ENCODE data around the gene ZNF580. TPM values are rescaled to one million over a fixed set of nuclear protein-coding genes. Genes with fewer than 3 reads are reported as not detected.
A peak's percentile ranks its signal among the peaks of the same experiment; 100 is the strongest.

ZNF580 gene
- total and polyA plus RNA-seq, 9 of the 15 experiments (the other 6 are each of a cell fraction or from before 2014, with no cell fraction given), result 2.3 to 47.4 (median 6.0) TPM

DNA sequence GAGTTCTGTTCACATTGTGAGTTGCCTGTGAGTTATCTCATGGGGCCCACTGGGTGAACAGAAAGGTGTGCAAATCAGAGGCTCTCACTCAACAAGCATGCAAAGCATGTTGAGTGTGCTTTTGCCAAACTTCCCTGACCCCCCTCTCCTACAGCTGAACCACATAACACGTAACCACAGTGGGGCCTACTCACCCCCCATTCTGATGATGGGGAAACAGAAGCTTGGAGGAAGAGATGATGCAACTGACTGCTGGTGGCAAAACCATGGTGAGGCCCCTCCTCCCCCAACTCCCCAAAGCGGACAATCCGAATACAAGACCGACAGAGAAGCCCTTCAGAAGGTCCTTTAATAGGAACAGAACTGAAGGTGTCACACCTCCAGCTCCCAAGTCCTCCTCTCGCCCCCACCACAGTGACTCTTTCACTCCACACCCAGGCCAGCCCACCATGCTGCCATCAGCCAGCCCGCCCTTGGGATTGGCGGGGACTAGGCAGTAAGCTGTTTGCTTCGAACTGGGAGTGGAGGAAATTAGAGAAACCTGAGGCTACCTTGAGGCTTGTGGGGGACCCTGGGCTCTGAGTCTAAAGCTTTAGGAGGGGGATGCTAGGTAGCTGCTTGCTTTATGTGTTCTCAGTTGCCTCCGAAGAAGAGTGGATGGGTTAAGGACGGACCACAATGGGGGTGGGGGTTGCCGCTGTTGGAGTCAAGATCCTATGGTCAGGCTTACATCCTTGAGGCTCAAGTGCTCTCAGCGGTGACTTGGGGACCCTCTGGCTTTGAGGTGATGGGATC, 20.2 kb upstream of the ZNF580 start:
- CTCF ChIA-PET (ENCODE audit: low intra/inter-chr PET ratio), result no interaction called here
- WGBS (ENCODE audit: insufficient coverage, low coverage, missing lambda C conversion rate), result 83% methylated on average over 12 of the region's 12 CpGs
- H3K36me3 ChIP-seq (ENCODE audit: control insufficient read depth, insufficient read depth, low read length), result peaks cover 27% of the 10 kb centered on the region; the same call in 2 of the 3 replicates
- no peak overlapping the region for H2AFZ ChIP-seq (ENCODE audit: low read depth, low read length)
- POLR2A ChIA-PET, result interaction anchor here (0.6 to 2.0 kb wide), 5 partner anchors 10 to 1074 kb away, joined by 3 to 11 read pairs (median 4); partner anchors contain the start of genes FIZ1 and ZNF865
- no peak overlapping the region for H3K4me2 ChIP-seq (ENCODE audit: insufficient read depth, low read length)
- TF ChIP-seq CEBPG (CRISPR knock-in tag; IDR thresholded peaks at IDR 0.05) (peak; percentile 80), CEBPG (tag; conservative IDR thresholded peaks at IDR 0.05 in 1 of 2, IDR thresholded peaks at IDR 0.05 in 1 of 2) (peak; percentile 20 to 80; a peak in 3 of 4 replicates), MCM2 (IDR thresholded peaks at IDR 0.05; ENCODE audit: low read depth) (no peak), NR2C1 (IDR thresholded peaks at IDR 0.05) (no peak), NR2C1 (tag; IDR thresholded peaks at IDR 0.05) (0 out of 2 replicates have a peak, but pooled peaks have one; percentile 19), CXXC5 (CRISPR knock-in tag; IDR thresholded peaks at IDR 0.05) (0 out of 2 replicates have a peak, but pooled peaks have one; percentile 28), ZNF175 (CRISPR knock-in tag; IDR thresholded peaks at IDR 0.05; ENCODE audit: low read depth) (0 out of 2 replicates have a peak, but pooled peaks have one; percentile 33), SMAD4 (CRISPR knock-in tag; conservative IDR thresholded peaks at IDR 0.05) (peak; percentile 48; the same call in 1 of the 2 replicates), DMBX1 (CRISPR knock-in tag; IDR thresholded peaks at IDR 0.05; ENCODE audit: borderline replicate concordance) (0 out of 2 replicates have a peak, but pooled peaks have one; percentile 29), CEBPB (tag; IDR thresholded peaks at IDR 0.05) (peak; percentile 49), ATF3 (IDR thresholded peaks at IDR 0.05) (peak; percentile 77), ATF3 (CRISPR knock-in tag; conservative IDR thresholded peaks at IDR 0.05) (no peak)
- TF ChIP-seq, protein P1, sequence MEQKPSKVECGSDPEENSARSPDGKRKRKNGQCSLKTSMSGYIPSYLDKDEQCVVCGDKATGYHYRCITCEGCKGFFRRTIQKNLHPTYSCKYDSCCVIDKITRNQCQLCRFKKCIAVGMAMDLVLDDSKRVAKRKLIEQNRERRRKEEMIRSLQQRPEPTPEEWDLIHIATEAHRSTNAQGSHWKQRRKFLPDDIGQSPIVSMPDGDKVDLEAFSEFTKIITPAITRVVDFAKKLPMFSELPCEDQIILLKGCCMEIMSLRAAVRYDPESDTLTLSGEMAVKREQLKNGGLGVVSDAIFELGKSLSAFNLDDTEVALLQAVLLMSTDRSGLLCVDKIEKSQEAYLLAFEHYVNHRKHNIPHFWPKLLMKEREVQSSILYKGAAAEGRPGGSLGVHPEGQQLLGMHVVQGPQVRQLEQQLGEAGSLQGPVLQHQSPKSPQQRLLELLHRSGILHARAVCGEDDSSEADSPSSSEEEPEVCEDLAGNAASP (IDR thresholded peaks at IDR 0.05), result no peak
- TF ChIP-seq, protein P2, sequence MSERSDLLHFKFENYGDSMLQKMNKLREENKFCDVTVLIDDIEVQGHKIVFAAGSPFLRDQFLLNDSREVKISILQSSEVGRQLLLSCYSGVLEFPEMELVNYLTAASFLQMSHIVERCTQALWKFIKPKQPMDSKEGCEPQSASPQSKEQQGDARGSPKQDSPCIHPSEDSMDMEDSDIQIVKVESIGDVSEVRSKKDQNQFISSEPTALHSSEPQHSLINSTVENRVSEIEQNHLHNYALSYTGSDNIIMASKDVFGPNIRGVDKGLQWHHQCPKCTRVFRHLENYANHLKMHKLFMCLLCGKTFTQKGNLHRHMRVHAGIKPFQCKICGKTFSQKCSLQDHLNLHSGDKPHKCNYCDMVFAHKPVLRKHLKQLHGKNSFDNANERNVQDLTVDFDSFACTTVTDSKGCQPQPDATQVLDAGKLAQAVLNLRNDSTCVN (CRISPR knock-in tag; IDR thresholded peaks at IDR 0.05), result no peak
- peaks cover 7% of the 10 kb centered on the region; the same call in 2 of the 3 replicates for H3K79me2 ChIP-seq (ENCODE audit: control insufficient read depth, insufficient read depth, low read length)
- in situ Hi-C loops (cut with MboI) (loop anchor here (10.0 kb wide), 1 partner anchor 336 kb away; the partner anchor contains the start of genes BRSK1 and HSPBP1), intact Hi-C loops (cut with micrococcal nuclease) (no loop called here)
- H3K9ac ChIP-seq (ENCODE audit: insufficient read depth in 1 of 2, low read depth in 2 of 2, low read length in 2 of 2), result no peak overlapping the region
- no TSS peak for BruUV-seq (replicated peaks)
- no peaks in the 10 kb centered on the region for H3K27me3 ChIP-seq (ENCODE audit: control insufficient read depth in 2 of 2, insufficient read depth in 2 of 2, low read length in 2 of 2)
- no peak for FAIRE-seq
- no peak for ATAC-seq
- no peaks in the 10 kb centered on the region; the same call in 1 of the 2 replicates for H4K20me1 ChIP-seq (replicated peaks; ENCODE audit: control insufficient read depth, insufficient read depth, low read length)
- peaks cover 3% of the 10 kb centered on the region for H3K9me1 ChIP-seq (ENCODE audit: control insufficient read depth, insufficient read depth, low read length)
- peak in 2 of 4 experiments; percentile 3 to 4 for DNase-seq (ENCODE audit: extremely low read depth in 1 of 4, low spot score in 3 of 4)
- peaks cover 9 to 17% of the 10 kb centered on the region in 2 experiments; a peak in 4 of 5 replicates for H3K4me1 ChIP-seq (replicated peaks in 1 of 2; ENCODE audit: control insufficient read depth in 2 of 2, insufficient read depth in 2 of 2, low read length in 2 of 2)
- H3K27ac ChIP-seq (ENCODE audit: extremely low read depth, low read depth, low read length), result no peak overlapping the region
- H3K4me3 ChIP-seq, result no peak overlapping the region
- no peaks in the 10 kb centered on the region for H3K9me3 ChIP-seq (replicated peaks; ENCODE audit: control insufficient read depth, insufficient read depth, low read depth, low read length)
